Ishikawa (cell line): Measurements from ENCODE around the gene VWA1.

Source experiments
- CEBPB ChIP-seq: IDR thresholded peaks from 2 replicates; pipeline ENCODE4 v1.6.1; 2012
- CREB1 ChIP-seq: IDR thresholded peaks from 2 replicates; pipeline ENCODE4 v1.6.1; 2012; ENCODE audit warnings: low read depth
- EGR1 ChIP-seq: IDR thresholded peaks from 2 replicates; pipeline ENCODE4 v1.6.1; 2012
- EP300 ChIP-seq: IDR thresholded peaks from 2 replicates; pipeline ENCODE4 v1.6.1; 2012; ENCODE audit warnings: borderline replicate concordance
- FOXM1 ChIP-seq: IDR thresholded peaks from 2 replicates; pipeline ENCODE4 v1.6.1; 2012; ENCODE audit warnings: low read depth, borderline replicate concordance
- NFIC ChIP-seq: IDR thresholded peaks from 2 replicates; pipeline ENCODE4 v1.6.1; 2012
- RAD21 ChIP-seq: IDR thresholded peaks from 2 replicates; pipeline ENCODE4 v1.6.1; 2012; ENCODE audit warnings: low read depth
- TAF1 ChIP-seq: IDR thresholded peaks from 2 replicates; pipeline ENCODE4 v1.6.1; 2012; ENCODE audit warnings: low read depth, mild to moderate bottlenecking
- TCF12 ChIP-seq: IDR thresholded peaks from 2 replicates; pipeline ENCODE4 v1.6.1; 2012; ENCODE audit warnings: low read depth
- TEAD4 ChIP-seq: IDR thresholded peaks from 2 replicates; pipeline ENCODE4 v1.6.1; 2012
- YY1 ChIP-seq: IDR thresholded peaks from 2 replicates; pipeline ENCODE4 v1.6.1; 2012; ENCODE audit warnings: low read depth
- ZBTB7A ChIP-seq: IDR thresholded peaks from 2 replicates; pipeline ENCODE4 v1.6.1; 2012; ENCODE audit warnings: low read depth
- TF ChIP-seq, protein P1 (sequence below): IDR thresholded peaks from 2 replicates; pipeline ENCODE4 v1.6.1; 2012; ENCODE audit warnings: low read depth, mild to moderate bottlenecking
- TF ChIP-seq, protein P2 (sequence below): IDR thresholded peaks from 2 replicates; pipeline ENCODE4 v1.6.1; 2012
- TF ChIP-seq, protein P3 (sequence below): IDR thresholded peaks from 2 replicates; pipeline ENCODE4 v1.6.1; 2012

The VWA1 gene

DNA sequence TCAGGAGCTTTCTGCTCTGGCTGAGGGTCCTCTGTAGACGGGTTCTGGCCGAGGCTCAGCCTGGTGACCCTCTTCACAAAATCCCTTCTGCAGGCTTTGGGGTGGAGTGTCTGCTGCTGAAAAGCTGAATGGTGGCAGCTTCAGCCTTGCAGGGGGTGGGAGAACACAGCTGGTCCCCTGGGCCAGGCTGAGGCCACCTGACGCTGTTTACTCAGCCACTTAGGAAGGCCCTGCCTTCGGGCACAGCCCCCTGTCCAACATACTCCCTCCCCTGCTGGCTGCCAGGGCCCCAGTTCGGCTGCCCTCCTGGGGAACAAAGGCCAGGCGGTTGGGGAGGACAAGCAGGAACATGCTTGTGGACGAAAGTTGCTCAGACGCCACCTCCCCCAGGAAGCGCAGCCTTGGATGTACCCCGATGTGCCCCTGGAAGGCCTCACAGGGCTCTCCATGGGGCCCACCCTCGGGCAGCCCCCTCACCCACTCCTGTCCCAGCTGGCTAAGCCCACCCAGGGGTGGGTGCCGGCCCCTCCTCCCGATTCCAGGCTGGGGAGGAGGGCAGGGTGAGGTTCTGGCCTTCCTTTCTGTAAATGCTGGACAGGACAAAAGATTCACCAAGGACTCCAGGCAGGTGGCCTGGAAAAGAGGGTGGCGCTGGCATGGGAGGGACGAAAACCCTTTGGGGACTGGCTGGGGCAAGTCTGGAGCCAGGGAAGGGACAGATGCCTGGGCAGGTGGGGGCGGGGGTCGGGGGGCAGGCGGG lies 14.2 kb upstream of the VWA1 start, which contains the start of gene ANKRD65:
TSS of gene ANKRD65 (minus strand) at position 130 of the 760 bp plus-strand sequence. CDS start 271 bp downstream, outside the sequence.
- TF ChIP-seq, protein P1, sequence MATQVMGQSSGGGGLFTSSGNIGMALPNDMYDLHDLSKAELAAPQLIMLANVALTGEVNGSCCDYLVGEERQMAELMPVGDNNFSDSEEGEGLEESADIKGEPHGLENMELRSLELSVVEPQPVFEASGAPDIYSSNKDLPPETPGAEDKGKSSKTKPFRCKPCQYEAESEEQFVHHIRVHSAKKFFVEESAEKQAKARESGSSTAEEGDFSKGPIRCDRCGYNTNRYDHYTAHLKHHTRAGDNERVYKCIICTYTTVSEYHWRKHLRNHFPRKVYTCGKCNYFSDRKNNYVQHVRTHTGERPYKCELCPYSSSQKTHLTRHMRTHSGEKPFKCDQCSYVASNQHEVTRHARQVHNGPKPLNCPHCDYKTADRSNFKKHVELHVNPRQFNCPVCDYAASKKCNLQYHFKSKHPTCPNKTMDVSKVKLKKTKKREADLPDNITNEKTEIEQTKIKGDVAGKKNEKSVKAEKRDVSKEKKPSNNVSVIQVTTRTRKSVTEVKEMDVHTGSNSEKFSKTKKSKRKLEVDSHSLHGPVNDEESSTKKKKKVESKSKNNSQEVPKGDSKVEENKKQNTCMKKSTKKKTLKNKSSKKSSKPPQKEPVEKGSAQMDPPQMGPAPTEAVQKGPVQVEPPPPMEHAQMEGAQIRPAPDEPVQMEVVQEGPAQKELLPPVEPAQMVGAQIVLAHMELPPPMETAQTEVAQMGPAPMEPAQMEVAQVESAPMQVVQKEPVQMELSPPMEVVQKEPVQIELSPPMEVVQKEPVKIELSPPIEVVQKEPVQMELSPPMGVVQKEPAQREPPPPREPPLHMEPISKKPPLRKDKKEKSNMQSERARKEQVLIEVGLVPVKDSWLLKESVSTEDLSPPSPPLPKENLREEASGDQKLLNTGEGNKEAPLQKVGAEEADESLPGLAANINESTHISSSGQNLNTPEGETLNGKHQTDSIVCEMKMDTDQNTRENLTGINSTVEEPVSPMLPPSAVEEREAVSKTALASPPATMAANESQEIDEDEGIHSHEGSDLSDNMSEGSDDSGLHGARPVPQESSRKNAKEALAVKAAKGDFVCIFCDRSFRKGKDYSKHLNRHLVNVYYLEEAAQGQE = no peak
- TF ChIP-seq YY1 (no peak), NFIC (no peak), RAD21 (no peak), CREB1 (no peak), TAF1 (no peak)
- TF ChIP-seq, protein P2, sequence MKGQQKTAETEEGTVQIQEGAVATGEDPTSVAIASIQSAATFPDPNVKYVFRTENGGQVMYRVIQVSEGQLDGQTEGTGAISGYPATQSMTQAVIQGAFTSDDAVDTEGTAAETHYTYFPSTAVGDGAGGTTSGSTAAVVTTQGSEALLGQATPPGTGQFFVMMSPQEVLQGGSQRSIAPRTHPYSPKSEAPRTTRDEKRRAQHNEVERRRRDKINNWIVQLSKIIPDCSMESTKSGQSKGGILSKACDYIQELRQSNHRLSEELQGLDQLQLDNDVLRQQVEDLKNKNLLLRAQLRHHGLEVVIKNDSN = no peak
- TF ChIP-seq, protein P3, sequence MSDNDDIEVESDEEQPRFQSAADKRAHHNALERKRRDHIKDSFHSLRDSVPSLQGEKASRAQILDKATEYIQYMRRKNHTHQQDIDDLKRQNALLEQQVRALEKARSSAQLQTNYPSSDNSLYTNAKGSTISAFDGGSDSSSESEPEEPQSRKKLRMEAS = no peak

DNA sequence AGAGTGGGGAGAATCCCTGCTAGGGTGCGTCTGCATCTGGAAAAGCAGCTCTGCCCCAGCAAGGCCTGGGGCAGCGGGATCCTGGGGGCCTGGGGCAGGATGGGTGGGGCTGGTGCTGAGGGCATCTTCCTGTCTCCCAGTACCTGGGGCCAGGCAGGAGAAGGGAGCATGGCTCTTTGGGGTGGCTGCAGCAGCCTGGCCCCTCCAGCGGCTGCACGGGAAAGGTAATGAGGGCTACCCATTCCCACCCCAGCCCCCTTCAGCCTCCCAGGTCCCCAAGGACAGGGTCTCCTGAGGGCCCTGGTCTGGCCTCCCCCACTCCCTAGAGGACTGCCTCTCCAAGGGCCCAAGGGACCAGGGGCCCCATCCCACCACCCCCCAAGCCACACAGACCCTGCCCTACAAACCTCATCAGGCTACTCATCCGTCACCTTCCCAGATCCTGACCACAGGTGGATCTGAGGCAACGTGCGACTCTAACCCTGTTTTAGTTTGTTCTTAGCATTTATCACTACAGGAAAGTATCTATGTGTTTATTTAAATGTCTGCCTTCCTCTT lies 13.5 kb upstream of the VWA1 start:
- TF ChIP-seq RAD21 (no peak), FOXM1 (no peak), ZBTB7A (no peak), TEAD4 (no peak), YY1 (no peak), TCF12 (no peak)
- TF ChIP-seq, protein P3 = no peak
- TF ChIP-seq, protein P1 = no peak

DNA sequence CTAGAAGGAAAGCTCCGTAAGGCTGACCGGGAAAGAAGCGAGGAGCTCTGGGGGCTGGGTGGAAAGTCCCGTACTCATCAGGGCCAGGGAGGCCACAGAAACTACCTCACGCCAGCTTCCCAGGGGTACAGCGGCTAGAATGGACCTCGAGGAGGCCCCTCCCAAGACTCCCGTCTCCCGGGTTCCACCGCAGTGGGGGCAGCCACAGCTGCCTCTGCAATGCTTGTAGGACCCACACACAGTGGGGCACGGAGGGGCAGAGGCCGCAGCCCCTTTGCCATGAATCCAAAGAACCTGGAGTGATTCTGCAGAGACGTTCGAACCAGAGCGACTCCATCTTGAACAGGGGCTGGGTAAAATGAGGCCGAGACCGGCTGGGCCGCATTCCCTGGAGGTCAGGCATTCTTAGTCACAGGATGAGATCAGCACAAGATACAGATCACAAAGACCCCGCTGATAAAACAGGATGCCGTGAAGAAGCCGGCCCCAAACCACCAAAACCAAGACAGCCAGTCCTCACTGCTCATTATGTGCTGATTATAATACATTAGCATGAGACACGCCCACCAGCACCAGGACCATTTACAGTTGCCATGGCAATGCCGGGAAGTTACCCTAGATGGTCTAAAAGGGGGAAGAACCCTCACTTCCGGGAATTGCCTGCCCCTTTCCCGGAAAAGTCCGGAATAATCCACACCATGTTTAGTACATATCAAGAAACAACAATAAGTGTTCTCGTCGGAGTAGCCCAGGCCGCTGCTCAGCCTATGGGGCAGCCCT lies 12.8 kb upstream of the VWA1 start:
- TF ChIP-seq ZBTB7A = 0 out of 2 replicates have a peak, but pooled peaks have one; percentile 39
- TF ChIP-seq TEAD4 = peak; percentile 74
- no peak for TF ChIP-seq TAF1
- TF ChIP-seq YY1 = 0 out of 2 replicates have a peak, but pooled peaks have one; percentile 65

DNA sequence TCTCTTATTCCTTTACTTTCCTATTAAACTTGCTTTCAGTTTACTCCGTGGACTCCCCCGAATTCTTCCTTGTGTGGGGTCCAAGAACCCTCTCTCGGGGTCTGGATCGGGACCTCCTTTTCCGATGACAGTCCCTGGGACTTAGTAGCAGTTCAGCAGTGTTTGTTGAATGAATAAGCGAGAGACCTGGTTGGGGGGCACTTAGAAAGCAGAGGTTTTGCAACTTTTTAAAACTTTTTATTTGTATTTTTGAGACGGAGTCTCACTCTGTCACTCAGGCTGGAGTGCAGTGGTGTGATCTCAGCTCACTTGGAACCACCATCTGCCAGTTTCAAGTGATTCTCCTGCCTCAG lies 12.3 kb upstream of the VWA1 start:
- TF ChIP-seq EGR1 = no peak
- TF ChIP-seq ZBTB7A = no peak
- no peak for TF ChIP-seq NFIC
- no peak for TF ChIP-seq YY1

DNA sequence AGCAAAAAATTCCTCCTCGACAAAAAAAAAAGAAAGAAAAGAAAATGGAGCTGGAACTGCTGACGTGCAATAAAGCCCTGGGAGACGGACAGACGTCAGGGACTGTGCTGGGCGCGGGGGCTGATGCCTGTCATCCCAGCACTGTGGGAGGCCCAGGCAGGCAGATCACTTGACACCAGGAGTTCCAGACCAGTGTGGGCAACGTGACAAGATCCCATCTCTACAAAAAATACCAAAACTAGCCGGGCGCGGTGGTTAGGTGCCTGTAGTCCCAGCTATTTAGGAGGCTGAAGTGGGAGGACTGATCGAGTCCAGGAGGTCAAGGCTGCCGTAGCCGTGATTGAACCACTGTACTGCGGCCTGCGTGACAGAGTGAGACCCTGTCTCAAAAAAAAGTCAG lies 10.8 kb upstream of the VWA1 start:
- TF ChIP-seq TEAD4 = no peak
- TF ChIP-seq RAD21 = no peak
- TF ChIP-seq, protein P2 = no peak
- no peak for TF ChIP-seq TAF1

DNA sequence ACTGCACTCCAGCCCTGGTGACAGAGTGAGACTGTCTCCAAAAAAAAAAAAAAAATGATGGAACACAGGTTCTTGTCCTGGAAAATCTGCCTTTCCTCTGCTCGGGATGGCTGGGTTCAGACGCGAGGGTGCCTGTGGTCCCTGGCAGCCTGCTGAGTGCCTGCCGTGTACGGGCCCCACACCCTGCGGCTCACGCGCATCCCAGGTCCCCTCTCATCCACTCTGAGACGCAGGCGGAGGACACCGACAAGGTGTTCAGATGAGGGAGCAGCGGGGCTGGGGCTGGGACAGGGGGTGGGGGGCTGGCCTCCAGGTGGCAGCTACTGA lies 10.1 kb upstream of the VWA1 start:
- TF ChIP-seq EGR1 (no peak), TAF1 (no peak), ZBTB7A (no peak), YY1 (no peak), NFIC (no peak), CEBPB (no peak), TEAD4 (no peak), EP300 (no peak), CREB1 (no peak), TCF12 (no peak)
- TF ChIP-seq, protein P1 = no peak
- TF ChIP-seq, protein P3 = no peak
